K562 (cell line): ENCODE measurements around the gene EXTL1. TPM values are rescaled to one million over a fixed set of nuclear protein-coding genes. Genes with fewer than 3 reads are reported as not detected.

Experiments used
- DNMT1 ChIP-seq: fragments of 450-650 bp; IDR thresholded peaks from 2 replicates; pipeline ENCODE4 v1.6.1; 2016; ENCODE audit warnings: antibody characterized with exemption, mild to moderate bottlenecking
- E2F8 ChIP-seq: fragments of 450-650 bp; IDR thresholded peaks from 2 replicates; pipeline ENCODE4 v1.7.1; 2018; ENCODE audit warnings: mild to moderate bottlenecking, low read depth; ENCODE audit not compliant: partially characterized antibody
- E4F1 ChIP-seq: fragments of 250-450 bp; sonication (Bioruptor Pico); IDR thresholded peaks from 2 replicates; pipeline ENCODE4 v1.5.0; 2021; ENCODE audit warnings: mild to moderate bottlenecking, borderline replicate concordance
- EGR1 ChIP-seq: fragments of 450-650 bp; conservative IDR thresholded peaks from 2 replicates; pipeline ENCODE4 v1.6.1; 2017; ENCODE audit warnings: mild to moderate bottlenecking
- FOSL1 ChIP-seq: fragments of 200-800 bp; sonication (Bioruptor generic); conservative IDR thresholded peaks from 2 replicates; pipeline ENCODE4 v1.6.1; 2016; ENCODE audit warnings: missing genetic modification characterization, missing compliant biosample characterization
- GTF2E2 ChIP-seq: fragments of 200-800 bp; sonication (Bioruptor generic); IDR thresholded peaks from 2 replicates; pipeline ENCODE4 v1.6.1; 2016; ENCODE audit warnings: missing genetic modification characterization, missing compliant biosample characterization
- NFE2 ChIP-seq: IDR thresholded peaks from 2 replicates; pipeline ENCODE4 v1.6.1; 2014; ENCODE audit warnings: antibody characterized with exemption, low read depth
- PRPF4 ChIP-seq: fragments of 200-400 bp; formaldehyde crosslinking; IDR thresholded peaks from one replicate; pipeline ENCODE4 v1.6.1; 2017; ENCODE audit warnings: low read length, low read depth, mild to moderate bottlenecking; ENCODE audit not compliant: insufficient read depth, poor library complexity, severe bottlenecking
- RFX7 ChIP-seq: fragments of 250-450 bp; sonication (Bioruptor Pico); IDR thresholded peaks from 2 replicates; pipeline ENCODE4 v1.5.1; 2021; ENCODE audit warnings: mild to moderate bottlenecking
- STAG1 ChIP-seq: sonication (generic); formaldehyde crosslinking; IDR thresholded peaks from 2 replicates; pipeline ENCODE4 v1.5.0; 2020; ENCODE audit warnings: missing genetic modification reagents, borderline replicate concordance
- TAF1 ChIP-seq: IDR thresholded peaks from 2 replicates; pipeline ENCODE4 v1.6.1; 2011; ENCODE audit warnings: mild to moderate bottlenecking, low read length, moderate library complexity; ENCODE audit not compliant: insufficient read depth, control insufficient read depth, severe bottlenecking; ENCODE audit errors: extremely low read depth
- THAP12 ChIP-seq: fragments of 250-450 bp; sonication (Bioruptor Pico); IDR thresholded peaks from 2 replicates; pipeline ENCODE4 v1.9.0; 2021; ENCODE audit warnings: mild to moderate bottlenecking, inconsistent platforms
- ZBTB8A ChIP-seq: fragments of 450-650 bp; IDR thresholded peaks from 2 replicates; pipeline ENCODE4 v1.6.1; 2018; ENCODE audit warnings: mild to moderate bottlenecking, moderate library complexity; ENCODE audit not compliant: partially characterized antibody
- ZFP1 ChIP-seq: fragments of 450-650 bp; formaldehyde crosslinking; IDR thresholded peaks from 2 replicates; pipeline ENCODE4 v1.4.0; 2020; ENCODE audit warnings: mild to moderate bottlenecking, mixed read lengths
- ZNF175 ChIP-seq: fragments of 200-800 bp; sonication (Bioruptor generic); IDR thresholded peaks from 2 replicates; pipeline ENCODE4 v1.6.1; 2016; ENCODE audit warnings: low read depth, mild to moderate bottlenecking, missing genetic modification characterization, missing compliant biosample characterization
- ZNF75A ChIP-seq: fragments of 450-650 bp; formaldehyde crosslinking; IDR thresholded peaks from 2 replicates; pipeline ENCODE4 v1.4.0; 2020; ENCODE audit warnings: mild to moderate bottlenecking
- polyA plus RNA-seq, 8 experiments: library from polyadenylated mRNA; depleted of rRNA in 4 of 8; stranded (reverse) in 5 of 8; unstranded in 3 of 8; fragments of >200 nt; fragmentation: Nextera tagmentation in 2 of 8; fragmentation: Illumina TruSeq in 1 of 8; extraction: Ambion mirVana in 2 of 8; extraction: Trizol in 1 of 8; gene quantifications; 2 replicates each; pipeline versions ENCODE4 v1.2.1 to v1.2.3, GENCODE V29; 2011 to 2014; ENCODE audit warnings: inconsistent platforms in 1 of 8, missing spikeins in 1 of 8
- total RNA-seq, 7 experiments: library from RNA; depleted of rRNA in 6 of 7; stranded (reverse); fragments of >200 nt in 6 of 7; fragmentation: Illumina TruSeq in 2 of 7; extraction: Trizol in 2 of 7; gene quantifications; 2 replicates each; pipeline versions ENCODE4 v1.2.1 to v1.2.3, GENCODE V29; 2011 to 2021; ENCODE audit warnings: low replicate concordance in 1 of 7

The EXTL1 gene
- total and polyA plus RNA-seq, 9 of the 15 experiments (the other 6 are each of a cell fraction or from before 2014, with no cell fraction given): 0.04 to 0.23 (median 0.08) TPM; not detected in 3

- peak; percentile 79 for TF ChIP-seq E2F8
- peak; percentile 53; the same call in 1 of the 2 replicates for TF ChIP-seq E4F1 (CRISPR knock-in tag)
- peak; percentile 57; the same call in 1 of the 2 replicates for TF ChIP-seq NFE2
- peak; percentile 74 for TF ChIP-seq FOSL1 (tag)
- peak; percentile 96 for TF ChIP-seq ZBTB8A
- TF ChIP-seq EGR1: peak; percentile 64
- no peak for TF ChIP-seq RFX7 (CRISPR knock-in tag)
- TF ChIP-seq ZFP1 (CRISPR knock-in tag): no peak
- TF ChIP-seq TAF1: peak; percentile 76
- peak; percentile 95 for TF ChIP-seq STAG1
- no peak; the same call in none of the 2 replicates for TF ChIP-seq ZNF75A (CRISPR knock-in tag)
- TF ChIP-seq THAP12 (CRISPR knock-in tag): peak; percentile 84
- no peak for TF ChIP-seq DNMT1
- TF ChIP-seq GTF2E2 (tag): 0 out of 2 replicates have a peak, but pooled peaks have one; percentile 44
- no peak for TF ChIP-seq PRPF4
- peak; percentile 98 for TF ChIP-seq ZNF175 (CRISPR knock-in tag)
These were observed 23.5 kb upstream of the EXTL1 start, which contains the start of gene PAFAH2 (continued) for GRCh38 chr1:25997828-25998761.
